Stimulated activated CD8-positive, alpha-beta memory T cell treated with anti-CD3 and anti-CD28 coated beads, Interleukin-7, amount 100 ng/mL, for 24 hours (primary cell): ENCODE data around the gene GPR171.
"Not testable (repeated sequence)": the region's sequence is repeated elsewhere in the genome, so short reads cannot be mapped to it uniquely, and the experiment has no call there.

ENCODE experiments used
- DNase-seq: peaks from one replicate; pipeline ENCODE4 v3.0.0-alpha.2; 2020; ENCODE audit warnings: low read depth

The GPR171 gene

GRCh38 chr3:151203051-151203420, at the start of gene GPR171:
Gene GPR171, minus strand, starts transcription at chr3:151203216. Its CDS starts 3,830 bp downstream, at chr3:151199386.
- DNase-seq: peak; percentile 21

DNA sequence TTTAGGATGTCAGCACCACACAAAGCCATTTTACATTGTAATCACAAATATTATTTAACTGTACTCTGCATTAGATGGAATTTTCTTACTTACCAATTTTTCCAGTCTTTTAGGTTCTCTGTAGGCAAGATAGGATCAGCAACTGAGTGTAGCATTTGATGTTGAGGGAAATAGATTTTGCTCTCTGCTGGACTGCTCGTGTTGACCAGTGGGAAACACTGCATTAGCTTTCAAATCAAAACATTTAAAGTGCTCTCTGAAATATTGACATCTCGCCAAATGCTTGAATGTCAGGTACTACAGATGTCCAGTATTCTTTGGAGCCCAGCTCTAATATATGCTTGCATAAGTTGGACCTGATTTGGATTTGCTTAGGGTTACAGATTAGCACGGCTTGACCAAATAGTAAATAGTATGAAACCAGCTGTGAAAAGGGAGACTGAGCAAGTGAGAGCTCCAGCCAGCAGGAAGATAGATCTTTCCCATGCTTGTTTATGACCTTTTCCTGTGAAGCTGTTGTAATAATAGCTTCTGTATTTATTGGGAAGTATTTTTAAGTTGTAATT, 45.8 kb upstream of the GPR171 start:
- no peak for DNase-seq

- DNase-seq: not testable (repeated sequence)
These were observed 39.0 kb upstream of the GPR171 start for GRCh38 chr3:151242006-151242405.

DNA sequence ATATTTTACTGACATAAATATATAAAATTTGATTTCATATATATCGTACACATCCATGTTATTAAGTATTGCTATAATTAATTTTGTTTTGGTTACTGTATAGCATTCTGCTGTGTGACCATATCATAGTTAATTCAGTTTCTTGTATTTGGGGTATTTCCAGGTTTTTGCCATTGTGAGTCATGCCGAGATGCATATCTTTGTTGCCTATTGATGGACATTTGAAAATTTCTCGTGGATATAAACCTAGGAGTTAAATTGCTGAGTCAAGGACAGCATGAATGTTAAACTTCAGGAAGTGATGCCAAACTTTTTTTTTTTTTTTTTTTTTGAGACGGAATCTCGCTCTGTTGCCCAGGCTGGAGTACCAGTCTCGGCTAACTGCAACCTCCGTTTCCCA, 33.7 kb upstream of the GPR171 start:
- no peak for DNase-seq

DNA sequence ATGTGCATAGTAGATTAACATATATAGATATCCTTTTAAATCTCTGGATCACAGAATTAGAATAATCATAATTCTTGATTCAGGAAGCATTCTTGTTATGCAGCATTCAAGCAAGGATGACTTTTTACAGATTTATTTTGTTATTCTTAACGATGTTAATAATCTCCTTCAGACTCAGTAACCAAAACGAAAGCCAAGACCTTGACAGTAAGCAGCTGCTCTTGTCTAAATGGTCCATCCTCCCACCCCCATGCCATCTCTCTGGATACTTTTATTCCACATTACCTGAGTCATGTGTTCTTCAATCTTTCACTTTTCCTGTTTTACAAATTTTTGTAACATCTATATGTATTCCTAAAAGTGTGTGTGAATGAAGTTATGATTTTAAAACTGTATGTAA, 33.3 kb upstream of the GPR171 start:
- DNase-seq: no peak

- no peak for DNase-seq
These were observed 31.8 kb upstream of the GPR171 start for GRCh38 chr3:151234825-151235224.

- DNase-seq: no peak
These were observed 30.0 kb upstream of the GPR171 start for GRCh38 chr3:151232991-151233390.

DNA sequence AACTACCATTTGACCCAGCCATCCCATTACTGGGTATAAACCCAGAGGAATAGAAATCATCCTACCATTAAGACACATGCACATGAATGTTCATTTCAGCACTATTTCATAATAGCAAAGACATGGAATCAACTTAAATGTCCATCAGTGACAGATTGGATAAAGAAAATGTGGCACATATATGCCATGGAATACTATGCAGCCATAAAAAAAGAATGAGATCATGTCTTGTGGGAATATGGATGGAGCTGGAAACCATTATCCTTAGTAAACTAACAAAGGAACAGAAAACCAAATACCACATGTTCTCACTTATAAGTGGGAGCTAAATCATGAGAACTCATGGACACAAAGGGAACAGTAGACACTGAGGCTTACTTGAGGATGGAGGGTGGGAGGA, 29.4 kb upstream of the GPR171 start:
- DNase-seq: not testable (repeated sequence)

DNA sequence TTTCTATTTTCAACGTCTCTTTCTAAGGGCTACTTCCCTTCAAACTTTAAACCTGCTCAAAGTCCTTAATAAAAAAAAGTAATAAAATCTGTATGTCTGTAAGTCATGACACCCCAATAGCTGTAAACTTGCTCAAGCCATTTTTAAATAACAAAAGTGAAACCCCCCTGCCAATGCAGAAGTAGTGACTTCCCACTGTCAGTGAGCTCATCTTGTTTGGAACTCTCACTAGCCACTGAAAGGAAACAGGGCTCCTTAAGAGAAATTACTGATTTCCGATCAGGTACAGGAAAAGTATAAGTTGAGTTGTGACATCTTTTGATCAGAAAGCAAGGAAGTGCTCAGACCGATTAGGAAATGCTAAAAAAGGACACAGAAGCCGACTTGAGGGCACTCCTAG, 27.6 kb upstream of the GPR171 start:
- no peak for DNase-seq

DNA sequence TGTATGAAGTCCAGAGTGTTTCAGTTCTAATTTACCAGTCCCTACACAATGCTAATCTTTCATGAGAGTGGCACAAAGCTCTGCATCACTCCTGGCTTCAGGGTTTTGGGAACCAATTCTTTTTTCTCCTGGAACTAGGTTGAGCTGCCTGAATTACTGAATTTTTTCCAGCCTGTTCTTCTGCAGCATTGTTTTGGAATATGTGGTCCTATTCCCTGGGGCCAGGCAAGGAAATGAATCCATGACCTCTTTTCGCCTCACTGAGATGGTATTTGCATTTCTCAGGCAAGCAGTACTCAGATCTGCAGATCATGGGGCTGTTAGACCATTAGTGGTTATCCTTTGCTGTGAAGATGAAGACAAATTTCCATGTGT, 25.6 kb upstream of the GPR171 start:
- no peak for DNase-seq

- peak; percentile 53 for DNase-seq
These were observed 25.0 kb upstream of the GPR171 start for GRCh38 chr3:151227807-151228665.

GRCh38 chr3:151227266-151227806, 24.3 kb upstream of the GPR171 start:
- DNase-seq: no peak

- no peak for DNase-seq
These were observed 23.8 kb upstream of the GPR171 start for GRCh38 chr3:151226825-151227224.

DNA sequence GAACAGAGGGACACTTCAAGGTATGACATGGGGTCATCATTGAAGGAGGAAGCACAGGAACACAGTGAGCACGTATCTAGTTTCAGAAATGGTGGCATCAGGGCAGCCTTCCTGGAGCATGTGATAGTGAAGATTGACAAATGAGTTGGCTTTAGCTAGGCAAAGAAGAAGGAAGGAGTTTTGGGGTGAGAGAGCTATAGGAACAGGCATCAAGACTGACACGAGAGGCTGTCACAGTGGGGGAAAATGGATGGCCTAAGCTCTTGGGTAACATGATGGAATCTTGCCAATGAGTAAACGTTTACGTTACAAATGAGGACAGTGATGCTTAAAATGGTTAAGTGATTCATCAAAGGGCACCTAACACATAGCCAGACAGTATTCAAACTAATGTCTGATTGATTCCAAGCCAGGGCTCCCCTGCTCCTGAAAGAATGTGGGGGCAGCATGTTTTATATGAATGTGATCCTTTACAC, 23.1 kb upstream of the GPR171 start:
- DNase-seq: no peak

DNA sequence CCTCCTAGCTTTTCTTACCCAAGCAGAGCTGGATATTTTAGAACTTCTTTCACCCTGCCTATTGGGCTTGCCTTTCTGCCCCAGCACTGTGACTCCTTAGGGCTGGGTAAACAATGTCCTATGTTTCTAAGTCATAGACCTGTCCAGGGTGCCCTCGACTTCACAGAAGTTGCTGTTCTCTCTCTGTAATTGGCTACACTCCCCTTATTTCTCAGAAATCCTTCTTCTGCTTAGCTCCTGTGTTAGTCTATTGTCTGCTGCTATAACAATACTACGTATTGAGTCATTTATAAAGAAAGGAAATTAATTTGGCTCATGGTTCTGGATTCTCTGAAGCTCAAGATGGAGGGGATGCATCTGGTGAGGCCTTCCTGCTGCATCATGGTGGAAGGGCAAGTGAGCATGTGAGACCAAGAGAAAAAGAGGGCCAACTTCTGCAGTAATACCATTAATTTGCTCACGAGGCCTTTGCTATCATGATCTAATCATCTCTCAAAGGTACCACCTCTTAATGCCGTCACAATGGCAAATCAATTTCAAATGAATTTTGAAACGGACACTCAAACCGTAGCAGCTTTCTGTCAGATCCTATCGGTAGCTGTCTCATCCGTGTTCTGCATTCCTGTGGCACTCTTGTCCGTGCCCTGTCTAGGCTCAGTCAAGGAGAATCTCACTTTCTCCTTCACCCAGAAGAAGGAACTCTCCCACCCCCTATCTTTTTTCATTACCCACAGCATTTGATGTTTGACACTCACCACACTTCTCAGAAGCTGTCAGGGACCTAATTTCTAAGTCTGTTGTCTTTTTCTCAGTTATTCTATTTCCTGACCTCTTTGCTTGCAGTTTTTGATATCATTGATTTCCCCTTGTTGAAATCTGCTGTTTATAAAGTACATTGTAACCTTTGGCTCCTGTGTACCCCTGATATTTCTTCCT, 22.3 kb upstream of the GPR171 start:
- no peak for DNase-seq

GRCh38 chr3:151224268-151224866, 21.4 kb upstream of the GPR171 start:
- no peak for DNase-seq

DNA sequence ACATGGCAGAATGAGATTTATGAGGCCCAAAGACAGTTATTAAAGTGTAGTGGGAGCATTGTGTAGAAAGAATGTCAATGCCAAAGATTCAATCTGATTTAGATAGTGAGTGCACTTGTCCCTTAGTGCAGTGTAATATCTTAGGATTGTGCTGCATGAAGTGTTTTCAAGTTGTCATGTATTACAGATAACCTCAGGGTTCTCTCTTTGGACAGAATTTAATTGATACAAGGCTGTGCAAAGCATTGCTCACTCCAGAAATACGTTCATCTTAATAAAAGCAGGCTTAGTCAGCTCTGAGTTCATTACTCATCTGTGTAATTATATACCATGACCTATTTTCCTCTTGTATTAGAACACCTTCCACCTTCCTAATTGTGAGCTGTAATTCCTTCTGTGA, 16.0 kb upstream of the GPR171 start:
- no peak for DNase-seq

DNA sequence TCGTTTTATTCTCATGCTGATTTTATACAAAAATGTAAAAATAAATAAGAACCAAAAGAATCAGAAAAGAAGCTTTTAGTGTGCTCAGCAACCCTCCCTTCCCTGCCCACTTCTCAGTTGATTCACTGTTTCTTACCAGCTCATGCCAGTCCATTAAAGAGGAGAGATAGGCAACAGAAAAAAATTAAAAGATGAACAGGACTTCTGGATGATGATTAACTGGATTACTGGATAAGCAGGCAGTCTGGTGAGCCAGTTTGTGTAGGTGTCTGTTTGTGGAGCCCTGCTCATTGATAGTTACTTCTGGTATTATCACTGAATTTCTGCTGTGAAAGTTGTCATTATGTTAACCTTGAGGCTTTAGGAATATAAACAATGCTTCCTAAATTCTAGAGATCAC, 15.1 kb upstream of the GPR171 start:
- DNase-seq: no peak

DNA sequence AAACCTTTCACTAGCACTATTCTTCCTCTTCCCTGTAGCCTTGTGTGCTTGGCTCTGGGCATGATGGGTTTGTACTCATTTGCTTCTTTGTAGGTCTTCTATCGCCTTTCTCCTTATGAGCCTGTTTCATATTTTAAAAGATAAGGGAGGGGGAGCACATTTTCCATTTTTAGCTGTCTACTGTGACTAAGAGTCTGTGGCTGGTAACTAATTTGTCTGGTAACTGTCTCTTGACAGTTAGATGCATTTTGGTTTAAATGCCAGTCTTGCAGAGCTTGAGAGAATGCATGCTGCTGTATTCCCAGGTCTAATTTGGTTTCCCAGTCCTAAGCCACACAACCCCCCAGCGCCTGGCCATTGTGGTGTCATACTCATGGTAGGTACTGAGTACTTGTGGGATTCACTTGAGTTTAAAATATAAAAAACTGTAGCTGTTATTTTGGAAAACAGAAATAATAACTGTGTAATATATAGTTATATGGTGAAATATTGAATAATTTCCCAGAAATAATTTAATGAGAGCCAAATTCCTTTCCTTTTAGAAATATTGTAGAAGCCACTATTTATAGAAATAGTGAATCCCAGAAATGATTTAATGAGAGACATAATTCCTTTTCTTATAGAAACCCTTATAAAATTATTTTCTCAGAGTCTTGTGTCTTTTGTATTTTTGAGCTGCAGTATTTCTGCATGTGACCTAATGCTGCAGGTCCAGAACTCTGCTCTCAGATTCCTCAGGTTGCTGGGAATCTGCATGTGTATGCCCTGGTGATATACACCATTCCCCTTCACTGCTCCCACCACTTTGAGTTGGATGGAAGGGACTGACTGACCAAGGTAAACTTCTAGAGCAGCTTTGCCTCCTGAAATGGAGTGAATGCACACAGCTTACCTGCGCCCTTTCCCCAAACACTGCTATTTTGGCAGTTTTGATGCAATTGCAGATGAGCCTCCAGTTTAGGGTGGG, 13.9 kb upstream of the GPR171 start:
- no peak for DNase-seq

DNA sequence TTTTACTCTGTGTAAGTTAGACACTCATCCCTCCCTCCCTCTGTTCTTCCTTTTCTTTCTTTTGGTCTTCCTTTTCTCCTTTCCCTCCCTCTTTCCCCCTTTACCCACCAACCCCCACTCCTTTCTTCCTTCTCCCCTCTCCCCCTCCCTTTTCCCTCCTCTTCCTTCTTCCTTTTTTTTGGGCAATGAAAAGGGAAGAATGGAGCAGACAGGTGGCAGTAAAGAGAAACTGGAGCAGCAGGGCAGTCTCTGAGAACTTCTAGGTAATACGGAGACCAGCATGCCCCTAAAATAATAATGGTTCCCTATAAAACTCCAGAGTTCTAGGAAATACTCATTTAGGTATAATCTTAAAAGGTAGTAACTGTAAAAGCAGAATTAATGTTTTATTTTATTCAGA, 11.4 kb upstream of the GPR171 start:
- no peak for DNase-seq

DNA sequence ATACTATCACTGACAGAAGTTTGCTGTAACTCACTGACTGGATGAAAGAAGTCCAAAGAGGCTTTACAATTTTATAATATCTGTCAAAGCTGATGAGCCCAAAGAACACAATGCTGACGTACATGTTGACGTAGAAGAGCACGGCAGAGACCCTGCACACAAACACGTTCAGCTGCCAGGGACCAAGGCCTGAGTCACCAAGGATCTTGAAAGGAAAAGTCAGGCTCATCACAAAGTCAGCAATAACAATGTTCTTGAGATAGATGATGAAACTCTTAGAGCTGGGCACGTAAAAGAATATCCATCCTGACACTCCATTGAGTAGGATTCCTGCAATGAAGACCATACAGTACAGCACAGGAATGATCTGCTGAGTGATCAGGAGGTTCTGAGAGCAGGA, 10.9 kb upstream of the GPR171 start:
- no peak for DNase-seq
